A549 (cell line): ENCODE data around the gene PHACTR4. TPM values are rescaled to one million over a fixed set of nuclear protein-coding genes. Genes with fewer than 3 reads are reported as not detected.

Experiments used
- ATAC-seq, 2 experiments: fragments of 200-7000 bp in 1 of 2; fragments of >200 bp in 1 of 2; cut with Nextera tagmentation in 1 of 2; cut with Tn5 transposase in 1 of 2; 3 replicates each; pipeline versions ENCODE4 v1.8.0 to v1.9.1; 2018 to 2020; ENCODE audit warnings: mild to moderate bottlenecking in 1 of 2, moderate library complexity in 1 of 2
- CTCF ChIA-PET: fragments of 300-600 bp; sonication (Branson Sonifier 250); formaldehyde crosslinking; extraction: SDS; loops from one replicate; lab custom pipeline; 2021; ENCODE audit warnings: antibody characterized with exemption, inconsistent platforms; lab: Yijun Ruan, JAX
- POLR2A ChIA-PET: fragments of 350-600 bp; formaldehyde crosslinking; extraction: SDS; loops from one replicate; lab custom pipeline; 2021; ENCODE audit warnings: antibody characterized with exemption, inconsistent platforms; lab: Yijun Ruan, JAX
- DNase-seq, 2 experiments: peaks; one replicate each; pipeline versions ENCODE4 v3.0.0 to v3.0.0-alpha.2; 2011 to 2016; ENCODE audit warnings: low read depth in 1 of 2, low spot score in 1 of 2
- FAIRE-seq: peaks from 2 replicates; lab custom pipeline; 2011; peaks lifted over from hg19 to GRCh38; lab: Jason Lieb, UNC
- H3K27ac ChIP-seq, 2 experiments: fragments of >200 bp; sonication (Bioruptor Twin); formaldehyde crosslinking; 3 replicates each; pipeline ENCODE4 v1.5.1; 2016 to 2017
- H3K4me1 ChIP-seq: fragments of >200 bp; sonication (Bioruptor Twin); formaldehyde crosslinking; 3 replicates; pipeline ENCODE4 v1.6.1; 2016
- H3K4me2 ChIP-seq: fragments of >200 bp; sonication (Bioruptor Twin); formaldehyde crosslinking; 3 replicates; pipeline ENCODE4 v1.6.1; 2016
- H3K4me3 ChIP-seq: fragments of >200 bp; sonication (Bioruptor Twin); formaldehyde crosslinking; 3 replicates; pipeline ENCODE4 v1.5.1; 2016
- H3K9me3 ChIP-seq: fragments of >200 bp; sonication (Bioruptor Twin); formaldehyde crosslinking; 3 replicates; pipeline ENCODE4 v1.6.1; 2016
- CBX2 ChIP-seq: fragments of 200-600 bp; sonication (generic); IDR thresholded peaks from 2 replicates; pipeline ENCODE4 v1.6.1; 2016; ENCODE audit warnings: low read depth, mild to moderate bottlenecking, borderline replicate concordance
- CHD4 ChIP-seq: fragments of 200-600 bp; sonication (generic); IDR thresholded peaks from 2 replicates; pipeline ENCODE4 v1.6.1; 2016; ENCODE audit warnings: antibody characterized with exemption, mild to moderate bottlenecking, borderline replicate concordance
- CTCF ChIP-seq: fragments of >200 bp; sonication (Bioruptor Twin); formaldehyde crosslinking; IDR thresholded peaks from 3 replicates; pipeline ENCODE4 v1.5.1; 2016
- ELK1 ChIP-seq: fragments of 150-350 bp; IDR thresholded peaks from 2 replicates; pipeline ENCODE4 v1.6.1; 2014; ENCODE audit warnings: low read depth, mild to moderate bottlenecking, low read length
- FOSB ChIP-seq: fragments of 250-450 bp; sonication (Bioruptor Pico); IDR thresholded peaks from 2 replicates; pipeline ENCODE4 v1.5.0; 2020; ENCODE audit warnings: mild to moderate bottlenecking, moderate library complexity
- HES2 ChIP-seq: fragments of >200 bp; sonication (Bioruptor Twin); formaldehyde crosslinking; IDR thresholded peaks from 2 replicates; pipeline ENCODE4 v1.6.1; 2016
- HOXB13 ChIP-seq: fragments of 250-450 bp; sonication (Bioruptor Pico); IDR thresholded peaks from 2 replicates; pipeline ENCODE4 v1.5.0; 2020; ENCODE audit warnings: low read depth, mild to moderate bottlenecking, moderate library complexity
- JUN ChIP-seq, 2 experiments: fragments of >200 bp; sonication (Bioruptor Twin); formaldehyde crosslinking; IDR thresholded peaks; 2 replicates in 1 of 2; 3 replicates in 1 of 2; pipeline ENCODE4 v1.6.1; 2016 to 2017
- JUNB ChIP-seq: fragments of >200 bp; sonication (Bioruptor Twin); formaldehyde crosslinking; IDR thresholded peaks from 2 replicates; pipeline ENCODE4 v1.6.1; 2016
- KDM1A ChIP-seq: fragments of 200-600 bp; sonication (generic); IDR thresholded peaks from 2 replicates; pipeline ENCODE4 v1.6.1; 2016; ENCODE audit warnings: low read depth, mild to moderate bottlenecking
- MAX ChIP-seq: IDR thresholded peaks from 2 replicates; pipeline ENCODE4 v1.6.1; 2012
- MYC ChIP-seq: IDR thresholded peaks from 2 replicates; pipeline ENCODE4 v1.6.1; 2012; ENCODE audit warnings: mild to moderate bottlenecking, inconsistent platforms, low read length, improper control_type of control experiment, borderline replicate concordance
- NFE2L2 ChIP-seq: fragments of 150-350 bp; conservative IDR thresholded peaks from 2 replicates; pipeline ENCODE4 v1.6.1; 2014; ENCODE audit warnings: low read length
- POLR2A ChIP-seq: IDR thresholded peaks from 2 replicates; pipeline ENCODE4 v1.6.1; 2012; ENCODE audit warnings: mild to moderate bottlenecking, low read length
- POLR2AphosphoS2 ChIP-seq: conservative IDR thresholded peaks from 2 replicates; pipeline ENCODE4 v1.6.1; 2012; ENCODE audit warnings: low read length, improper control_type of control experiment, inconsistent platforms
- RARB ChIP-seq: fragments of 250-450 bp; sonication (Bioruptor Pico); IDR thresholded peaks from 2 replicates; pipeline ENCODE4 v1.8.0; 2021; ENCODE audit warnings: mild to moderate bottlenecking, moderate library complexity
- RCOR1 ChIP-seq: fragments of 150-350 bp; IDR thresholded peaks from 2 replicates; pipeline ENCODE4 v1.6.1; 2014; ENCODE audit warnings: antibody characterized with exemption, low read length, low read depth
- REST ChIP-seq: fragments of 200-600 bp; sonication (generic); IDR thresholded peaks from 2 replicates; pipeline ENCODE4 v1.6.1; 2016; ENCODE audit warnings: antibody characterized with exemption, mild to moderate bottlenecking, moderate library complexity
- TP53 ChIP-seq: fragments of 250-450 bp; sonication (Bioruptor Pico); IDR thresholded peaks from 2 replicates; pipeline ENCODE4 v1.5.0; 2021; ENCODE audit warnings: mild to moderate bottlenecking, moderate library complexity
- ZC3H11A ChIP-seq: fragments of 450-650 bp; IDR thresholded peaks from 2 replicates; pipeline ENCODE4 v1.6.1; 2014; ENCODE audit warnings: antibody characterized with exemption, mild to moderate bottlenecking
- WGBS: methylation state at CpG from one replicate; pipeline ENCODE4 v1.1.6; 2017; ENCODE audit errors: missing lambda C conversion rate; 5-methylcytosine and 5-hydroxymethylcytosine counted together
- polyA plus RNA-seq, 4 experiments: library from polyadenylated mRNA; depleted of rRNA in 3 of 4; stranded (reverse); fragments of >200 nt; fragmentation: RNase III in 1 of 4; extraction: RNeasy Plus Mini Kit Qiagen cat#74134 plus additional on column Dnase treatment in 1 of 4; gene quantifications; 2 replicates in 3 of 4; 3 replicates in 1 of 4; pipeline ENCODE4 v1.2.3, GENCODE V29; 2011 to 2017

The PHACTR4 gene
- polyA plus RNA-seq, 2 of the 4 experiments (the other 2 are of a cell fraction) = 17.4 to 25.0 TPM

- TF ChIP-seq KDM1A (no peak), ELK1 (0 out of 2 replicates have a peak, but pooled peaks have one; percentile 9), TP53 (CRISPR knock-in tag) (no peak), REST (peak; percentile 98)
- TF ChIP-seq, all 56 proteins: peak for 10
Measured at GRCh38 chr1:28505406-28506187, 136.1 kb downstream of the PHACTR4 start, which contains the start of gene RCC1 (continued).

GRCh38 chr1:28506907-28507246 is 137.3 kb downstream of the PHACTR4 start:
- WGBS = under 1% methylated on average over 14 of the region's 14 CpGs
- ATAC-seq = no peak
- no peaks in the 10 kb centered on the region for H3K9me3 ChIP-seq
- H3K4me1 ChIP-seq = peaks cover 28% of the 10 kb centered on the region
- ChIA-PET POLR2A (interaction anchor here (0.5 to 2.1 kb wide), 6 partner anchors 81 to 258 kb away, joined by 3 to 9 read pairs (median 5); partner anchors contain the start of gene PHACTR4), CTCF (no interaction called here)
- TF ChIP-seq ZC3H11A (no peak), RCOR1 (no peak), NFE2L2 (no peak), JUN (IDR thresholded peaks at IDR 0.05) (peak; percentile 13 to 41; a peak in 3 of 5 replicates), POLR2AphosphoS2 (no peak), MYC (peak; percentile 25; the same call in 1 of the 2 replicates), MAX (peak; percentile 69; the same call in 1 of the 2 replicates), HOXB13 (CRISPR knock-in tag) (no peak), HES2 (no peak), CBX2 (no peak), POLR2A (no peak), CTCF (no peak)
- H3K27ac ChIP-seq = peak overlapping the region; percentile 94 to 99
- H3K4me3 ChIP-seq = peak overlapping the region; percentile 99
- peak overlapping the region; percentile 97 for H3K4me2 ChIP-seq
- FAIRE-seq = no peak
- no peak for DNase-seq

GRCh38 chr1:28507247-28507645 is 137.7 kb downstream of the PHACTR4 start:
- POLR2A ChIA-PET = interaction anchor here (0.5 to 2.1 kb wide), 6 partner anchors 82 to 258 kb away, joined by 3 to 9 read pairs (median 5); partner anchors contain the start of gene PHACTR4
- no peak for ATAC-seq

More at GRCh38 chr1:28507247-28507645, 137.7 kb downstream of the PHACTR4 start:
- Histone ChIP-seq H3K4me2 (peak overlapping the region; percentile 97), H3K4me3 (peak overlapping the region; percentile 99), H3K4me1 (peaks cover 32% of the 10 kb centered on the region), H3K27ac (peak overlapping the region; percentile 94 to 99), H3K9me3 (no peaks in the 10 kb centered on the region)
- FAIRE-seq (no peak), DNase-seq (no peak)
- 3% methylated on average over 11 of the region's 11 CpGs for WGBS
- TF ChIP-seq CHD4 (no peak), JUNB (no peak), FOSB (CRISPR knock-in tag) (0 out of 2 replicates have a peak, but pooled peaks have one; percentile 44), RARB (CRISPR knock-in tag) (0 out of 2 replicates have a peak, but pooled peaks have one; percentile 48), POLR2AphosphoS2 (peak; percentile 9; the same call in 1 of the 2 replicates), JUN (IDR thresholded peaks at IDR 0.05) (peak in 1 of 2 experiments; percentile 4; a peak in 2 of 5 replicates)
- CTCF ChIA-PET = no interaction called here
